ENCODE results near the gene SLC2A1.

Gene SLC2A1

DNA sequence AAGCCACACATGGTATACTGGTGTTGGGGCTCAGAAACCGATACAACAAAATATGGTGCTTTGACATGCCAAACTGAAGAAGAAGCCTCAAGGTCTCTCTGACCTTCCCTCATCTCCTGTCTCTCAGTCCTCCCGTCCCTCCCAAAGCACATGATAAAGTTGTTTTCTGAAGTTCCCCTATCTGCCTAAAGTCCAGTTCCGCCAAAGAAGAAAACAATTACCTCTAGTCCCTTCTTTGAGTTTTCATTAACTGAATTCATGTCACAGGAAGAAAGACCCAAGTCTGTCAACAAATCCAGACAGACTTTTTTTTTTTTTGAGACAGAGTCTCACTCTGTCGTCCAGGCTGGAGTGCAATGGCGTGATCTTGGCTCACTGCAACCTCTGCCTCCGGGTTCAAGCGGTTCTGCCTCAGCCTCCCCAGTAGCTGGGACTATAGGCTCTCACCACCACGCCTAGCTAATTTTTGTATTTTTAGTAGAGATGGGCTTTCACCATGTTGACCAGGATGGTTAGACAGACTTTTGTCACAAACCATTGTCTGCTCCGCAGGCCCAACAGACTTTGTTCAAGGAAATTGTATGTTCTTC lies 32.2 kb upstream of the SLC2A1 start:
- no peak for DNase-seq (ENCODE audit: extremely low read depth, low read depth)

DNA sequence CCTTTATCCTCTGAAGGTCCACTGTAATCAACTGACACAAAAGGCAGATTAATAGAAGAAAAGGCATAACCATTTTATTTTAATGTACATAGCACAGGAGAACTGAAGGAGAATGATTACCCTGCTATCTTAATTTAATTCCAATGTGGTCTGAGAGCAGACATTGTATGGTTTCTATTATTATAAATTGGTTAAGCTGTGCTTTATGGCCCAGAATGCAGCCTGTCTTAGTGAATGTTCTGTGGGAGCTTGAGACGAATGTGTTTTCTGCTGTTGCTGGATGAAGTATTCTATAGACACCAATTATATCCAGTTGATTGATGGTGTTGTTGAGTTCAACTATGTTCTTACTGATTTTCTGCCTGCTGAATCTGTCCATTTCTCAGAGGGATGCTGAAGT lies 25.0 kb upstream of the SLC2A1 start:
- TF ChIP-seq, protein P1, sequence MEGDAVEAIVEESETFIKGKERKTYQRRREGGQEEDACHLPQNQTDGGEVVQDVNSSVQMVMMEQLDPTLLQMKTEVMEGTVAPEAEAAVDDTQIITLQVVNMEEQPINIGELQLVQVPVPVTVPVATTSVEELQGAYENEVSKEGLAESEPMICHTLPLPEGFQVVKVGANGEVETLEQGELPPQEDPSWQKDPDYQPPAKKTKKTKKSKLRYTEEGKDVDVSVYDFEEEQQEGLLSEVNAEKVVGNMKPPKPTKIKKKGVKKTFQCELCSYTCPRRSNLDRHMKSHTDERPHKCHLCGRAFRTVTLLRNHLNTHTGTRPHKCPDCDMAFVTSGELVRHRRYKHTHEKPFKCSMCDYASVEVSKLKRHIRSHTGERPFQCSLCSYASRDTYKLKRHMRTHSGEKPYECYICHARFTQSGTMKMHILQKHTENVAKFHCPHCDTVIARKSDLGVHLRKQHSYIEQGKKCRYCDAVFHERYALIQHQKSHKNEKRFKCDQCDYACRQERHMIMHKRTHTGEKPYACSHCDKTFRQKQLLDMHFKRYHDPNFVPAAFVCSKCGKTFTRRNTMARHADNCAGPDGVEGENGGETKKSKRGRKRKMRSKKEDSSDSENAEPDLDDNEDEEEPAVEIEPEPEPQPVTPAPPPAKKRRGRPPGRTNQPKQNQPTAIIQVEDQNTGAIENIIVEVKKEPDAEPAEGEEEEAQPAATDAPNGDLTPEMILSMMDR (IDR thresholded peaks at IDR 0.05; ENCODE audit: low read depth, low read length), result no peak
- no peak for DNase-seq (ENCODE audit: extremely low read depth, low read depth)

More for the DNA sequence above, 32.2 kb upstream of the SLC2A1 start:
- TF ChIP-seq, protein P1 (IDR thresholded peaks at IDR 0.05; ENCODE audit: low read depth, low read length), result no peak

DNA sequence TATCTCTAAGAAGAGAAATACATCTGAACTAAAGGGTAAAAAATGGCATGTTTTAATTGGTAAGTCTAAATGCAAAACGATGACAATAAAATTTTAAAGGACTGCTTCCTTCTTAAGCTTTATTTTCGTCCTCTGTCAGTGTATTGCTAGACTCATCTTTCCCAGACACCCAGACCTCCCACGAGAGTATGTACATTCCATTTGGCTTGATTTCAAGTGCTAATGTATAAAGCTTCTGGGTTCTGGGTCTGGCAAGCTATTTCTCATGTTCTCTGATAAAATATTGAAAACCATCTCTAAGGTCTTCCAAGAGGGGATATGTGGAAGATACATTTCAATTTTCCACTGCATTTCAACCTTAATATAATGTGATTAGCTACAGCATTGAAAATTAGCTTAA lies 24.6 kb upstream of the SLC2A1 start:
- DNase-seq (ENCODE audit: extremely low read depth, low read depth), result no peak
- TF ChIP-seq, protein P1 (IDR thresholded peaks at IDR 0.05; ENCODE audit: low read depth, low read length), result no peak

DNA sequence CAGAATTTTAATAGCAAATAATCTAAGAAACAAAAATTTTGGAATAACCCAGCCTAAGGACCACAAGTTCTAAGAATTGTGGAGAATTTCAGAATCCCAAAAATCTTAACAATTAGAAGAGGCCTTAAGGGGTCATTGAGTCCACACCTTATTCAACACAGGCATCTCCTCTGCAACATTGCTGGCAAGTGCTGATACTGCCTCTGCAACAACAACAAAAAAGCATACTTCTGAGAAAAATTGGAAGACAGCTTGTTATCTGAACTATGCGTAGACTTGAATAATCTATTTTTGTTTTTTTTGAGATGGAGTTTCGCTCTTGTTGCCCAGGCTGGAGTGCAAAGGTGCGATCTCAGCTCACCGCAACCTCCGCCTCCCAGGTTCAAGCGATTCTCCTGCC lies 24.0 kb upstream of the SLC2A1 start:
- DNase-seq (ENCODE audit: extremely low read depth, low read depth), result no peak
- TF ChIP-seq, protein P1 (IDR thresholded peaks at IDR 0.05; ENCODE audit: low read depth, low read length), result no peak

DNA sequence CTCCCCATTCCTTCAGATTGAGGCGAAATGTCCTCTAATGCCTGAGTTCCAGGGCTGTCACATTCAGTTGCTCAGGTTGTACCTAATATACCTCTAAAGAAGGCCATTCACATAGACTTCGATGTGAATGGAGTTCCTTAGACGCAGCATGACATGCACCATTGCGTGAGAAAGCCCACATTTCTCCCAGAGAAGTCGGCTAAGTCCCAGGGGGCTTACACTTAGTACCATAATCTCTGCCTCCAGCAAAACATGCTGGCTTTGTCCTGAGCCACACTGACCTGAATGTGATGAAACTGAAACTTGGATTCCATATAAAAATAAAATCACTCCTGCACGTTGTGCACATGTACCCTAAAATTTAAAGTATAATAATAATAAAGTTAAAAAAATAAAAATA lies 23.2 kb upstream of the SLC2A1 start:
- DNase-seq (ENCODE audit: extremely low read depth, low read depth), result no peak
- TF ChIP-seq, protein P1 (IDR thresholded peaks at IDR 0.05; ENCODE audit: low read depth, low read length), result no peak

DNA sequence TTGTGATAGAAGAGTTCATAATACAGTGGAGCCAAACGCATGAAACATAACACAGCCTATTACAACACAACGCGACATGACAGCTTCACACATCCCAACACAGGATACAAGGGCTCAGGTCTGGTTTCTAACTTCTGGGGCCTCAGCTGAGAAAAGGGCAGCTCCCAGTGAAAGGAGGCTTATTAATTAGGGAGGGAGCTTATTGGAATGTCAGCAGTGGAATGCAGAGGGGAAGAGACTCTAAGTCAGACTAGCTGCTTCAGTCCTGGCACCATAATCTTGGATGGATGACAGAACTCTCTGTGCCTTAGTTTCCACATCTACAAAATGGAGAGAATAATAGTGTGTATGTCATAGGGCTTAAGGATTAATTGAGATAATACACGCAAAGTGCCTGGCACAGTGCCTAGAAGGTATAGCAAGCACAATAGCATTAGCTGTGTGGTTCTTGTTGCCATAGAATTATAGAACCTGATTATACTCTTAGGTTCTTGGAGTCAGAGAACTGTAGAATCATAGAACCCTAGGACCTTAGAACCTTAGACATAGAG lies 22.7 kb upstream of the SLC2A1 start:
- TF ChIP-seq, protein P1 (IDR thresholded peaks at IDR 0.05; ENCODE audit: low read depth, low read length), result no peak
- no peak for DNase-seq (ENCODE audit: extremely low read depth, low read depth)

DNA sequence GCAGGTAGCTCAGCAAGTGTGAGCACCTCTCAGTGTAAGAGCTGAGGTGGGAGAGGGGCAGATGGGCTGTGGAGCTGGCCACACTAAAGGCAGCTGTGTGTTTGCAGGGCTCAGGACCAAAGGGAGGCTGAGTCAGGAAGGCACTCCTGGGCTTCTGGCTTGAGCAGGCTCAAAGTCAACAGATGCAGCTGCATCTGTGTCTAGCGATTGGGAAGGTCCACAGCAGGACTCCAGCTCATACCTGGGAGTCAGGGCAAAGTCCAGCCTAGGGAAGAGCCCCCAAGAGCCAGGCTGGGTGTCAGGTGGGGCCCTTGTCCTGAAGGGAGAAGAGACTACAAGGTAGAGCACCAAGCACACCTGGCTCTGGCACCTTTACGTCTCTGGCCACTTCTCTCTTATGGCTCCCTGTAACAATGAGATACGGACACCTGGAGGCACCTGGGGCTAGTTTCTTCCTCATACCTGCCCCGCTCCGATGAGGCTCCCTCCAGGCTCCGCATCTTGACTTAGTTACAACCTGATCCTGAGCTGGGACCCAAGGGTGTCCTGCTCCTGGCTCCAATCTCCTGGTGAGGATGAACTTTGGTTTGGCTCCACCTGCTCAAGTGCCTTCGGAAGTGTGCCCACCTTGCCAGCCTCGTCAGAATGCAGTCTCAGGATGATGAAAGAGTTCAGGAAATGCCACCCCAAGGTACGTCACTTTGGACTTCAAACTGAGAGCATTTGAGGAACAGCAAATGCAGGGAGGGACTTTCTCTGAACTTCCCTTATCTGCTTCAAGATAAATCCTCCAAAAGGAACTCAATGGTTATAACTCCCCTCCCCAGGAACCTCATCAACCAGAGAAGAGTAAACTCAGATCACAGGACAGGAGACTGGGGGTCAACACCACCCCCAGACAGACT lies 21.5 kb upstream of the SLC2A1 start:
- no peak for DNase-seq (ENCODE audit: extremely low read depth, low read depth)
- TF ChIP-seq, protein P1 (IDR thresholded peaks at IDR 0.05; ENCODE audit: low read depth, low read length), result no peak
